OCI-LY7 (cell line): Measurements from ENCODE around the gene MCL1. TPM values are rescaled to one million over a fixed set of nuclear protein-coding genes. Genes with fewer than 3 reads are reported as not detected.

Experiments used
- BruUV-seq: library from RNA; stranded (reverse); fragments of 400-500 nt; replicated peaks from 2 replicates; lab custom pipeline; 2021; lab: Mats Ljungman, UMichigan
- CTCF ChIA-PET: fragments of 300-600 bp; sonication (Branson Sonifier 250); formaldehyde crosslinking; loops from one replicate; lab custom pipeline; 2022; ENCODE audit warnings: antibody characterized with exemption; ENCODE audit not compliant: unreplicated experiment; lab: Charles Lee
- POLR2A ChIA-PET: fragments of 300-600 bp; sonication (Branson Sonifier 250); formaldehyde crosslinking; loops from one replicate; lab custom pipeline; 2022; ENCODE audit warnings: antibody characterized with exemption; lab: Charles Lee
- DNase-seq: peaks from one replicate; pipeline ENCODE4 v3.0.0-alpha.2; 2015; ENCODE audit warnings: low spot score
- H2AFZ ChIP-seq: fragments of 200-600 bp; sonication (generic), shearing (Covaris generic); 2 replicates; pipeline ENCODE4 v1.6.1; 2014; ENCODE audit warnings: mild to moderate bottlenecking, antibody characterized with exemption, low read length, moderate library complexity
- H3K27ac ChIP-seq: fragments of 200-600 bp; sonication (generic); 2 replicates; pipeline ENCODE4 v1.5.1; 2014; ENCODE audit warnings: mixed run types, low read depth, mild to moderate bottlenecking, moderate library complexity, low read length, inconsistent platforms; ENCODE audit not compliant: poor library complexity, severe bottlenecking
- H3K36me3 ChIP-seq: fragments of 200-600 bp; sonication (generic); 2 replicates; pipeline ENCODE4 v1.6.1; 2014; ENCODE audit warnings: mild to moderate bottlenecking, antibody characterized with exemption, low read length, moderate library complexity, mixed read lengths; ENCODE audit not compliant: insufficient read depth
- H3K4me1 ChIP-seq: fragments of 200-600 bp; sonication (generic); 2 replicates; pipeline ENCODE4 v1.5.1; 2014; ENCODE audit warnings: mild to moderate bottlenecking, low read length; ENCODE audit not compliant: insufficient read depth, poor library complexity, severe bottlenecking
- H3K4me2 ChIP-seq: fragments of 200-600 bp; sonication (generic); 2 replicates; pipeline ENCODE4 v1.6.1; 2014; ENCODE audit warnings: mild to moderate bottlenecking, low read length
- H3K4me3 ChIP-seq: fragments of 200-600 bp; sonication (generic); 2 replicates; pipeline ENCODE4 v1.5.1; 2014; ENCODE audit warnings: mild to moderate bottlenecking, low read depth, low read length; ENCODE audit not compliant: poor library complexity, severe bottlenecking
- H3K79me2 ChIP-seq: fragments of 200-600 bp; sonication (generic); 2 replicates; pipeline ENCODE4 v1.6.1; 2016; ENCODE audit warnings: low read depth, mild to moderate bottlenecking, low read length, moderate library complexity, mixed read lengths; ENCODE audit not compliant: insufficient read depth
- H3K9me2 ChIP-seq: fragments of 200-600 bp; sonication (generic); 2 replicates; pipeline ENCODE4 v1.6.1; 2016; ENCODE audit warnings: mild to moderate bottlenecking, low read length, mixed read lengths; ENCODE audit not compliant: insufficient read depth
- H3K9me3 ChIP-seq: fragments of 200-600 bp; sonication (generic); 2 replicates; pipeline ENCODE4 v1.6.1; 2014; ENCODE audit warnings: mild to moderate bottlenecking, mixed run types, low read length, mixed read lengths
- H4K20me1 ChIP-seq: fragments of 200-600 bp; sonication (generic); 2 replicates; pipeline ENCODE4 v1.6.1; 2014; ENCODE audit warnings: mild to moderate bottlenecking, antibody characterized with exemption, low read length, moderate library complexity, mixed read lengths; ENCODE audit not compliant: insufficient read depth
- CTCF ChIP-seq: fragments of 200-600 bp; sonication (generic); conservative IDR thresholded peaks from 2 replicates; pipeline ENCODE4 v1.5.1; 2014; ENCODE audit warnings: mild to moderate bottlenecking, antibody characterized with exemption, low read length, moderate library complexity, mixed read lengths
- EZH2phosphoT487 ChIP-seq: fragments of 200-600 bp; sonication (generic); IDR thresholded peaks from 2 replicates; pipeline ENCODE4 v1.6.1; 2018; ENCODE audit warnings: low read depth, borderline replicate concordance, mild to moderate bottlenecking, mixed run types, antibody characterized with exemption, low read length, moderate library complexity, mixed read lengths
- intact Hi-C: fragments of 100-400 bp; cut with micrococcal nuclease; formaldehyde crosslinking; loops from one replicate; pipeline ENCODE4 v1.10.0; 2022; ENCODE audit not compliant: unreplicated experiment
- total RNA-seq, 2 experiments: library from RNA; depleted of rRNA in 1 of 2; stranded (reverse); fragments of >200 nt in 1 of 2; shearing (Covaris generic) in 1 of 2; gene quantifications; 2 replicates each; pipeline ENCODE4 v1.2.3, GENCODE V29; 2014 to 2022

Gene MCL1
- total RNA-seq, 2 experiments from 2014 or later: 102 to 157 TPM

GRCh38 chr1:150564051-150564991 is 15.1 kb downstream of the MCL1 start:
- peaks cover 95% of the 10 kb centered on the region for H3K4me1 ChIP-seq
- no peaks in the 10 kb centered on the region for H3K9me2 ChIP-seq
- peaks cover 32% of the 10 kb centered on the region; the same call in 1 of the 2 replicates for H3K79me2 ChIP-seq
- no peaks in the 10 kb centered on the region for H3K36me3 ChIP-seq
- no peak for DNase-seq
- H3K27ac ChIP-seq: peak overlapping the region; percentile 99
- CTCF ChIA-PET: interaction anchor here (1.2 to 1.5 kb wide), 2 partner anchors 9 to 11 kb away, joined by 3 to 5 read pairs; no protein-coding TSS in a partner anchor
- H3K9me3 ChIP-seq: no peaks in the 10 kb centered on the region
- intact Hi-C loops: loop anchor here (5.0 to 10.0 kb wide), 2 partner anchors 200 to 203 kb away; partner anchors contain the start of genes CTSS and RPRD2
- TF ChIP-seq CTCF (no peak), EZH2phosphoT487 (no peak)
- POLR2A ChIA-PET: interaction anchor here (0.5 to 10.5 kb wide), 12 partner anchors 12 to 939 kb away, joined by 3 to 260 read pairs (median 4); partner anchors contain the start of gene MCL1
- H3K4me2 ChIP-seq: peak overlapping the region; percentile 97
- H2AFZ ChIP-seq: peak overlapping the region; percentile 14; the same call in 1 of the 2 replicates
- H4K20me1 ChIP-seq: no peaks in the 10 kb centered on the region
- H3K4me3 ChIP-seq: peak overlapping the region; percentile 74
- BruUV-seq: no TSS peak

GRCh38 chr1:150563340-150564038 is 15.9 kb downstream of the MCL1 start:
- TF ChIP-seq CTCF (0 out of 2 replicates have a peak, but pooled peaks have one; percentile 54), EZH2phosphoT487 (no peak)
- Histone ChIP-seq H4K20me1 (no peaks in the 10 kb centered on the region), H2AFZ (no peak overlapping the region), H3K9me2 (no peaks in the 10 kb centered on the region), H3K4me3 (peak overlapping the region; percentile 74), H3K36me3 (no peaks in the 10 kb centered on the region), H3K79me2 (peaks cover 26% of the 10 kb centered on the region; the same call in 1 of the 2 replicates), H3K4me1 (peaks cover 87% of the 10 kb centered on the region), H3K27ac (peak overlapping the region; percentile 99), H3K4me2 (peak overlapping the region; percentile 97), H3K9me3 (no peaks in the 10 kb centered on the region)
- intact Hi-C loops: loop anchor here (1.0 to 10.0 kb wide), 4 partner anchors 16 to 204 kb away; partner anchors contain the start of genes CTSS, MCL1 and RPRD2
- DNase-seq: peak; percentile 81
- BruUV-seq: TSS peak; percentile 70
- ChIA-PET POLR2A (interaction anchor here (0.5 to 10.5 kb wide), 13 partner anchors 13 to 940 kb away, joined by 3 to 260 read pairs (median 5); partner anchors contain the start of genes GOLPH3L and MCL1), CTCF (interaction anchor here (0.6 to 3.0 kb wide), 5 partner anchors 9 to 389 kb away, joined by 3 to 12 read pairs (median 5); no protein-coding TSS in a partner anchor)
